ENCODE data around the gene BTBD16. TPM values are rescaled to one million over a fixed set of nuclear protein-coding genes. Genes with fewer than 3 reads are reported as not detected.

Gene BTBD16
- total RNA-seq, 4 donors from 2014 or later: not detected

- no peak for TF ChIP-seq CTCF (IDR thresholded peaks at IDR 0.05; ENCODE audit: low read depth)
Observed at GRCh38 chr10:122302315-122302714, 31.2 kb downstream of the BTBD16 start.

- TF ChIP-seq CTCF (IDR thresholded peaks at IDR 0.05; ENCODE audit: low read depth): no peak
Observed at GRCh38 chr10:122303271-122304053, 32.4 kb downstream of the BTBD16 start.

GRCh38 chr10:122304054-122304579, 33.0 kb downstream of the BTBD16 start:
- no peak for TF ChIP-seq CTCF (IDR thresholded peaks at IDR 0.05; ENCODE audit: low read depth)

- TF ChIP-seq CTCF (IDR thresholded peaks at IDR 0.05; ENCODE audit: low read depth): no peak
Observed at GRCh38 chr10:122306282-122306681, 35.2 kb downstream of the BTBD16 start.

- no peak for TF ChIP-seq CTCF (IDR thresholded peaks at IDR 0.05; ENCODE audit: low read depth)
Observed at GRCh38 chr10:122306744-122307143, 35.6 kb downstream of the BTBD16 start.

- no peak for TF ChIP-seq CTCF (IDR thresholded peaks at IDR 0.05; ENCODE audit: low read depth)
Observed at GRCh38 chr10:122307669-122308416, 36.7 kb downstream of the BTBD16 start.

All from subcutaneous adipose tissue (tissue), 4 donors.